AG04450 (cell line): ENCODE data around the gene ATP5PD. TPM values are rescaled to one million over a fixed set of nuclear protein-coding genes. Genes with fewer than 3 reads are reported as not detected.
A peak's percentile ranks its signal among the peaks of the same experiment; 100 is the strongest.

Experiments
- CTCF ChIA-PET: fragments of 300-600, 350-600 bp; formaldehyde crosslinking; extraction: SDS; loops from one replicate; lab custom pipeline; 2022; ENCODE audit warnings: antibody characterized with exemption, inconsistent platforms; lab: Charles Lee
- POLR2A ChIA-PET: fragments of 350-600 bp; formaldehyde crosslinking; extraction: SDS; loops from one replicate; lab custom pipeline; 2021; ENCODE audit warnings: antibody characterized with exemption, inconsistent platforms; lab: Yijun Ruan, JAX
- DNase-seq: peaks from one replicate; pipeline ENCODE4 v3.0.0-alpha.2; 2011; ENCODE audit warnings: low read depth, low spot score
- H3K27ac ChIP-seq: one replicate; pipeline ENCODE4 v1.5.1; 2012; ENCODE audit warnings: low read depth, low read length, control low read depth
- H3K27me3 ChIP-seq: one replicate; pipeline ENCODE4 v1.6.0; 2012; ENCODE audit warnings: low read length; ENCODE audit not compliant: control insufficient read depth, insufficient read depth
- H3K4me3 ChIP-seq: 2 replicates; pipeline ENCODE4 v1.5.1; 2011; ENCODE audit warnings: mild to moderate bottlenecking, low read depth, low read length, control low read depth
- H3K9me3 ChIP-seq: 2 replicates; pipeline ENCODE4 v1.5.1; 2012; ENCODE audit warnings: low read length; ENCODE audit not compliant: control insufficient read depth, insufficient read depth
- polyA plus RNA-seq: library from polyadenylated mRNA; depleted of rRNA; stranded (reverse); fragments of >200 nt; gene quantifications from 2 replicates; pipeline ENCODE4 v1.2.3, GENCODE V29; 2011
- TF ChIP-seq, protein P1 (sequence below): IDR thresholded peaks from 2 replicates; pipeline ENCODE4 v1.5.1; 2011; ENCODE audit warnings: low read depth, low read length, control low read depth, inconsistent platforms

ATP5PD gene
- polyA plus RNA-seq, 1 experiment, result 281 TPM

DNA sequence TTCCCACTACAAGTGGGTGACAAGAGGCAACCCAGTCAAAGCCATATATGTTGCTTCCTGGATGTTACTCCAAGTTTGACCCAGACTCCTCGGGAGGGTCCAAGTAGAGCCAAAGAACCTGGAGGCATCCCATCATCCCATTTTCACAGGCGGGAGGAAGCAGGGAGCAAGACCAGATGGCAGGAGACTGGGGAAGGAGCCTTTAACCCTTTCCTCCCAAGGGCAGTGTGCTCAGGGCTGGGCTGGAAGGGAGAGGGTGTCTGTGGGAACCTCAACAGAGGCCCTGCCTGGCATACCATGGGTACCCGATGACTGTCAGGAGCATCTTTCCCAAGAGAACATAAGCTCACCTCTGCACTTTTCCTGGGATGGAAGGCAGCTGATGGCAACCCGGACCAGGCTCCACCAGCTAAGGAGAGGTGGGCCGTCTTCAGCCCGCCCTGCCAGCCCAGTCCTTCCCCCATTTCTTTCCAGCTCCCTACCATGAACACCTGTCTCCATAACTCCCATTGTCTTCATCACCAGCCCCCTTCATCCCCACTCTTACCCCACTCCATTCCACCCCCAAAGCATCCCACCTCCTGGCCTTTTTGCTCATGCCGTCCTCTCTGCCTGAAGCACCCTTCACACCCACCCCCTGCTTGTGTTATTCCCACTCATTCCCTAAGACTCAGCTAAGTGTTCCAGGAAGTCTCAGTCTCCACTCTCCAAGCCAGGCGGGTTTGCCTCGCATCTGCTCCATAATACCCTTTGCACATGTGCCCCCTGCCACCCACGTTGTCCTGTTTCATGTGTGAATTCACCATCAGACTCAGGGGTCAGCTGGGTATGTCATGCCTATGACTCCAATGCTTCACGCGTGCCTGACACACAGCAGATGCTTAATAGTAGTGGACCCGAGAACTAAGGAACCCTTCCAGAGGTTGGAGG is 35.1 kb upstream of the ATP5PD start:
- ChIA-PET POLR2A (interaction anchor here (0.8 kb wide), 1 partner anchor 28 kb away, joined by 3 read pairs; the partner anchor contains the start of gene ARMC7), CTCF (interaction anchor here (0.6 to 2.0 kb wide), 4 partner anchors 22 to 32 kb away, joined by 3 to 13 read pairs (median 5); no protein-coding TSS in a partner anchor)
- Histone ChIP-seq H3K4me3 (no peak overlapping the region), H3K27ac (no peak overlapping the region), H3K9me3 (no peaks in the 10 kb centered on the region; the same call in 1 of the 2 replicates), H3K27me3 (no peaks in the 10 kb centered on the region)
- DNase-seq, result no peak
- TF ChIP-seq, protein P1, sequence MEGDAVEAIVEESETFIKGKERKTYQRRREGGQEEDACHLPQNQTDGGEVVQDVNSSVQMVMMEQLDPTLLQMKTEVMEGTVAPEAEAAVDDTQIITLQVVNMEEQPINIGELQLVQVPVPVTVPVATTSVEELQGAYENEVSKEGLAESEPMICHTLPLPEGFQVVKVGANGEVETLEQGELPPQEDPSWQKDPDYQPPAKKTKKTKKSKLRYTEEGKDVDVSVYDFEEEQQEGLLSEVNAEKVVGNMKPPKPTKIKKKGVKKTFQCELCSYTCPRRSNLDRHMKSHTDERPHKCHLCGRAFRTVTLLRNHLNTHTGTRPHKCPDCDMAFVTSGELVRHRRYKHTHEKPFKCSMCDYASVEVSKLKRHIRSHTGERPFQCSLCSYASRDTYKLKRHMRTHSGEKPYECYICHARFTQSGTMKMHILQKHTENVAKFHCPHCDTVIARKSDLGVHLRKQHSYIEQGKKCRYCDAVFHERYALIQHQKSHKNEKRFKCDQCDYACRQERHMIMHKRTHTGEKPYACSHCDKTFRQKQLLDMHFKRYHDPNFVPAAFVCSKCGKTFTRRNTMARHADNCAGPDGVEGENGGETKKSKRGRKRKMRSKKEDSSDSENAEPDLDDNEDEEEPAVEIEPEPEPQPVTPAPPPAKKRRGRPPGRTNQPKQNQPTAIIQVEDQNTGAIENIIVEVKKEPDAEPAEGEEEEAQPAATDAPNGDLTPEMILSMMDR, result no peak

DNA sequence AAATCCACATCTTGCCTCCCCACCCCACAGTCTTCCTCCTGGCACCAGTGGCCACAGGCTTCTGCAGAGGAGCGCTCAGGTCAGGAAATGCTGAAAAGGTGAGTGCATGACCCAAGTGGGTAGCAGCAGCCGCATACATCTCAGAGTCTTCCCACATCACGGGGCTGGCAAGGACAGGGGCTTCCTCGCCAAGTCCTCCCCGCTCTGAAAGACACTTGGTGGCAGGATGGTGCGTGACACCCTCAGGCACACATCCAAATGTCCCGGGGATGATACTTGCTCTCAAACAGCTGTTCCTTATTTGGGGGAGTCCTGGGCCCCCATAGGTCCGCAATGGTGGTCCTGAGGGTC is 32.2 kb upstream of the ATP5PD start:
- ChIA-PET CTCF (interaction anchor here (0.7 to 1.9 kb wide), 5 partner anchors 9 to 93 kb away, joined by 3 to 9 read pairs (median 4); partner anchors contain the start of gene NT5C), POLR2A (interaction anchor here (0.6 to 1.3 kb wide), 2 partner anchors 9 to 28 kb away, joined by 5 to 16 read pairs; partner anchors contain the start of gene SLC16A5)
- DNase-seq, result no peak
- Histone ChIP-seq H3K4me3 (no peak overlapping the region), H3K9me3 (no peaks in the 10 kb centered on the region; the same call in 1 of the 2 replicates), H3K27ac (peak overlapping the region; percentile 81), H3K27me3 (no peaks in the 10 kb centered on the region)
- TF ChIP-seq, protein P1, result no peak

DNA sequence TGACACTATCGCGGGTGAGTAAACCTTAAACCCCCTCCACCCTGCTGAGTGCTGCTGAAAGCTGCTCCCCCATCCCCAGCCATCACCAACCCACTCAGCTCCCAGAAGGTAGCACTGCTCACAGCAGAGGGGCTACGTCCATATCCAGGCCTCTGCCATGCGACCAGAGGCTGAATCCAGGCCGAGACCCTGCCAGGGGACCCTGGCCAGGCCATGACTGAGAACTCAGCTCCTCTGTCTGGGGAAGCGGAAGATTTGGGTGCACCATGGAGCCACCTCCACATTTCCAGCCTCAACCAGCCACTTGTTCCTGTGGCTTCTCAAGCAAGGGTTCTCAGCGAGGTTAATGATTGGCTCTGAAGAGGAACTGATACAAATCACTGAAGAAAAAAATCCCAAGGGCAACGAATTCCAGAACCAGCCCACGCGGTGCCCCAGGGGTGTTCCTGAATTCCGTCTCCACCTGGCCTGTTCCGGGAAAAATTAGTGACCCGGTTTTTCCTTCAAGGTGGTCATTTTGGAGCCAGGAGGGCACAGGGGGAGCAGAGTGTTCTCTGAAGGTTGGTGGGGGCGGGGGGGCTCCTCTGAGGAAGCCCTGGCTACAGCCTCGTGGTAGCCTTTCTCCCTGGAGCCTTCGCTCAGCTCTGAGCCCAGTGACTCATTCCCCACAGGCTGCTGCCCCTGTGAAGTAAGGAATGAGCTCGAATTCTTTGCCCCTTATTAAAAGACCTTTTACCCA is 31.7 kb upstream of the ATP5PD start:
- Histone ChIP-seq H3K4me3 (no peak overlapping the region), H3K9me3 (no peaks in the 10 kb centered on the region; the same call in 1 of the 2 replicates), H3K27me3 (no peaks in the 10 kb centered on the region), H3K27ac (peak overlapping the region; percentile 81)
- POLR2A ChIA-PET, result interaction anchor here (0.6 to 1.3 kb wide), 2 partner anchors 10 to 28 kb away, joined by 5 to 16 read pairs; partner anchors contain the start of gene SLC16A5
- TF ChIP-seq, protein P1, result no peak
- DNase-seq, result peak; percentile 32
- CTCF ChIA-PET, result interaction anchor here (0.7 to 1.9 kb wide), 5 partner anchors 9 to 93 kb away, joined by 3 to 9 read pairs (median 4); partner anchors contain the start of gene NT5C

DNA sequence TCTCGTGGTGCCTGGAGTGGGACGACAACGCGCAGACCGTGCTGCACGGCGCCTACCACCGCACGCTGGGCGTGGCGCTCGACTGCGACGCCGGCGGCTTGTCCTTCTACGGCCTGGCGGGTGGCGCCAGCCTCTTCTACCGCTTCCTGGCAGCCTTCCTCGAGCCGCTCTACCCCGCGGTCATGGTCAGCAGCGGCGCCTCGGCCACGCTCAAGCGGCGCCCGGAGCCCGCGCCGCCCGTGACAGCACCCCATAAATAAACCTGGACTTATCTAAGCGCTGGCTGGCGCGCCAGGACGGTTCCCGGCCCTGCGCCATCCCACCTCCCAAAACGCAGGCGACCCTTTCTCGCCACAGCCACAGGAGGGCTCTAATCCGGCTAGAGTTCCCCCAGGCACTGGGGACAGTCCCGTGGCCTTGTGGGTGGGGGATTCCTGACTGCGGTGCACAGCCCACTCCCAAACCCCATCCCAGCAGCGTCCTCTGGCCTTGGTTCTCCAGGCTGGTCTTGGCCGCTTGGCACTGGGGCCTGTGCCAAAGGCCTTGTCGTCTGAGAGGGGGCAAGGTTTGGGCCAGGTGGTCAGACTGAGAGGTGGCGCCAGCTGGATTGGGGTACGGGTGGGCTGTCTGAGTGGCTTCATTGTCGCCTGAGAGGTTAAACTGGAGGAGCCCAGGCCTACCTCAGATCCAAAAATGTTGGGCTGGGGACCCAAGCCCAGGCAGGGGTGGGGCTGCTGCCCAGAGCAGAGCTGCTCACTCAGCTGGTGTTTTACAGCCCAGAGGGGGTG is 30.9 kb upstream of the ATP5PD start:
- TF ChIP-seq, protein P1, result peak; percentile 3; the same call in 1 of the 2 replicates
- Histone ChIP-seq H3K9me3 (no peaks in the 10 kb centered on the region; the same call in 1 of the 2 replicates), H3K4me3 (no peak overlapping the region), H3K27ac (no peak overlapping the region), H3K27me3 (no peaks in the 10 kb centered on the region)
- DNase-seq, result no peak
- ChIA-PET POLR2A (interaction anchor here (1.3 kb wide), 1 partner anchor 10 kb away, joined by 16 read pairs; the partner anchor contains the start of gene SLC16A5), CTCF (interaction anchor here (1.9 kb wide), 2 partner anchors 18 to 36 kb away, joined by 8 to 9 read pairs; no protein-coding TSS in a partner anchor)
